Stimulated activated CD8-positive, alpha-beta memory T cell treated with anti-CD3 and anti-CD28 coated beads, Interleukin-4, amount 100 ng/mL, for 24 hours (primary cell): ENCODE data around the gene ODF4.
"Not testable (repeated sequence)": the region's sequence is repeated elsewhere in the genome, so short reads cannot be mapped to it uniquely, and the experiment has no call there.

Experiments used
- DNase-seq: peaks from one replicate; pipeline ENCODE4 v3.0.0-alpha.2; 2020; ENCODE audit warnings: low read depth

Gene ODF4

DNA sequence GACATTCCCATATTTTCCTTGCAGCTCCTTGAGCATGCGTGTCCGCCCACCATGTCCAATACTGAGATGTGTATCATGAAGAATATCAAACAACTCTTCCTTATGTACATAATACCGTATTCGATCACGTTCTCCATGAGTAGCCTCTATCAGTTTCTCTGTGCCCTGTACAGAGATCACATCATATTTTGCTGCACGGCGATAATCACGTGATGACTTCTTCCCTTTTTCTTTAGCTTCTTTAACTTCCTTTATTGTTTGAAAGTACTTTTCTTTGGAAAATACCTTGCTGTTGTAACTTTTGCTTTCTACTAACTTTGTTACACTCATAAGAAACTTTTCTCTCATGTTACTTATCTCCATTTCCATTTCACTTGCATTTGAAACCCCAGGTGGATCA, 30.3 kb downstream of the ODF4 start:
- DNase-seq: no peak

GRCh38 chr17:8371786-8372185, 32.1 kb downstream of the ODF4 start:
- no peak for DNase-seq

- no peak for DNase-seq
Observed at GRCh38 chr17:8372422-8372821, 32.8 kb downstream of the ODF4 start.

- DNase-seq: not testable (repeated sequence)
Observed at GRCh38 chr17:8373856-8374255, 34.2 kb downstream of the ODF4 start.

- no peak for DNase-seq
Observed at GRCh38 chr17:8375738-8376259, 36.2 kb downstream of the ODF4 start.

GRCh38 chr17:8376271-8377067, 36.8 kb downstream of the ODF4 start, which contains the start of gene KRABD2:
Gene KRABD2 (minus strand): TSS chr17:8376704.
- peak; percentile 88 for DNase-seq

DNA sequence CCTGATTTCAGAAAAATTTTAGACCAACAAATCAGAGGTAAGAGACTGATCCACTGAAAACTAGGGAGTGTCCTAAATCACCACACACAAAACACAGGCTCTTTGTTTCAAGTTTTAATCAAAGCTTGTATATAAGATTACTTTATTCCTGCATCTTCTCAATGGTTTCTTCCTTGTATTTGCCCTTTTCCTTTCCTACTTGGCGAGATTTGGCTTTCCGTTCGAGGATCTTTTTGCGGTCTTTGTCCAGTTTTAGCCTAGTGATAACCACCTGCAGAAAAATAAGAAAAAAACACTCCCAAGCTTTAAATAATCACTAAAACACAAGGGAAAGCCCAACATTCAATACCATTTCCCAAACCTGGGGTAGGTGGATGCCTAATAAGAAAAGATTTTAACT, 37.8 kb downstream of the ODF4 start:
- DNase-seq: no peak

- not testable (repeated sequence) for DNase-seq
Observed at GRCh38 chr17:8378117-8378516, 38.5 kb downstream of the ODF4 start.

DNA sequence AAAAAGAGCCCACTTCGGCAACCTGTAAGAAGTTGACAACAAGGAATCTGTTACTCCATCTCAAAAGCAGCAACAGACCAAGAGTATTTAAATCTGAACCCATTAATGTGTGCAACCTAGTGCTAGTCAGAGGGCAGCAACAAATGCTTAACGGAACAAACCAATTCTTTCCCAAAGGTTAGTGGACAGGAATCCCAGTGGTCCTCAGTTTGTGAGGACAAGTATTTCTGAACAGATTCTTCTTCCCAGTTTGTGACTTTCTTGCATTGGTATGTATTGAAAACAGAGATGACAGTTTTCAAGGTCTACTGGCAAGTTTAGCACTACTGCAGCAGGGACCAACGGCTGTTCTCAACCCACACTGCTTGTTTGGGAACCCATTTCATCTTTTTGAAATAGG, 40.4 kb downstream of the ODF4 start:
- no peak for DNase-seq

- no peak for DNase-seq
Observed at GRCh38 chr17:8382052-8382879, 42.6 kb downstream of the ODF4 start.

- no peak for DNase-seq
Observed at GRCh38 chr17:8382880-8383142, 43.2 kb downstream of the ODF4 start.

- peak; percentile 87 for DNase-seq
Observed at GRCh38 chr17:8383143-8383822, 43.6 kb downstream of the ODF4 start, which contains the start of gene RPL26. Gene RPL26 (minus strand): TSS chr17:8383193. CDS start chr17:8382310, 883 bp downstream.

DNA sequence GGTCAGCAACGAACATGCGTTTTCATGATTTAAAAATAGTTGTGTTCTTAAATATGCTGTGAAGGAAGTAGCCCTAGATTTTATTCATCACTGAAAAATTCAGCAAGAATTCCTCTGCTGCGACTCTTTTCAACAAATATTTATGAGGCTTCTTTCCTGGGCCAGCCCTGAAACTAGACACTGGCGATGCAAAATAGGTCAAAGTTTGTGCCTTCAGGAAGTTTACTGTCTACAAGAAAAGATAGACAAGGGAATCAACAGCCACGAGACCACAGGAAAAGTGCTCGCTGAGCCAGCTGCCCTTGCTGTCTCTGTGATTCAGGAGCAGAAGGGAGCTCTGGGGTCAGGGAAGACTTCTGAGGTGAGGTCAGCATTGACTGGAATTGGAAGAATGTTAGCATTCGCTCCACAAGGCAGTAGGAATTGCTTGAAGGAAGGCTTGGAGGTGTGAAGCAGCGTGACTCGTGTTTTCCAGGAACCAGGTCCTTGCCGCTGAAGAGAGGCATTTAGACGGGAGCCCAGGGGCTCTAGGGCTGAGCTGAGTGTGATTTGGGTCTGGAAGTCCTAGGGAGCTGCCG, 45.2 kb downstream of the ODF4 start:
- DNase-seq: no peak

GRCh38 chr17:8386841-8387240, 47.2 kb downstream of the ODF4 start:
- DNase-seq: no peak

- no peak for DNase-seq
Observed at GRCh38 chr17:8387914-8388651, 48.4 kb downstream of the ODF4 start.

GRCh38 chr17:8391711-8392110, 52.1 kb downstream of the ODF4 start:
- no peak for DNase-seq

- no peak for DNase-seq
Observed at GRCh38 chr17:8392274-8392673, 52.6 kb downstream of the ODF4 start.

GRCh38 chr17:8392674-8393469, 53.2 kb downstream of the ODF4 start:
- no peak for DNase-seq

DNA sequence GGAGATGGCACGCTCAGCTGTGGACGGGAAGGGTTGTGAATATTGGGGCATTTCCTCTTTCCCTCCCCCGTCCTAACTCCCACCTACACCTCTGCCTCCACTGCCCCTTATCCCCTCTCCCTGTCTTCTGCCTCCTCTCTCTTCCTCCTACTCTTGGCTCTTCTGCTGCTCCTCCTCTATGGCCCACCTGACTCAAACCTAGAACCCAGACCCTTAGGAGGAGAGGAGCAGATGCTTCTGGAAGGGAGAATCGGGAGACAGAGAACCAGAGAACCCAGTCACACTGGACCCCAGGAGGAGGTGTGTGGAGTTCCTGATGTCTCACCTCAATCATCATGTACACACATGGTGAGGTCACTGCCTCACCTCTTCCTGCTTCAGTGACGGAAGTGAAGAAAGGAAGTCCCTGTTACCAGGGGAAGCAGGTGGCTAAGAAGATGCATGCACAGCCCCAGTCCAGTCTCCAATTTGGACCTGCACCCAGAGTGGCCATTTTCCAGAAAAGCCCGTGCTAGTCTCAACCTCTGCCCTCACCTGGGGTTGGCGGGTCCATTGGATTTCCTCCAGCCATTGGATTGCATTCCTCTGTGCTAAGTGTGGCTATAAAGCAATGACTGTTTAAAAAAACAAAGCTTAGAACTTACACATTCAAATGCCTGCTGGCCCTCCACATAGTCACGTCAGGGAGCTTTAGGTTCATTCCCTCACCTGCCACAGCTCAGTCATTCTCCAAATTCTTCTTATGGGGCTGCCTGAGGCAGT, 54.0 kb downstream of the ODF4 start:
- no peak for DNase-seq

GRCh38 chr17:8394497-8394896, 54.9 kb downstream of the ODF4 start:
- DNase-seq: not testable (repeated sequence)
